ENCODE measurements around the gene SPATA17.

Gene SPATA17

GRCh38 chr1:217917281-217917887, 286.2 kb downstream of the SPATA17 start:
- no peak for DNase-seq (ENCODE audit: low spot score)

- DNase-seq (ENCODE audit: low spot score) = no peak
Observed at GRCh38 chr1:217919683-217920388, 288.7 kb downstream of the SPATA17 start.

Measured in putamen (tissue), 1 donor.